CD4-positive, alpha-beta T cell treated with Interleukin-6 at 100 ng/mL for 8 hours (primary cell): ENCODE results near the gene PTOV1.
"Not testable (repeated sequence)": the region's sequence is repeated elsewhere in the genome, so short reads cannot be mapped to it uniquely, and the experiment has no call there.

ENCODE experiments used
- DNase-seq: peaks from one replicate; pipeline ENCODE4 v3.0.0-alpha.2; 2020; ENCODE audit warnings: mixed read lengths, low spot score

PTOV1 gene

GRCh38 chr19:49817964-49818648 lies 32.9 kb upstream of the PTOV1 start, which contains the start of gene MED25:
Gene MED25 (plus strand): TSS chr19:49818289. CDS start chr19:49818342, 53 bp downstream.
- peak; percentile 82 for DNase-seq

- no peak for DNase-seq
Measured at GRCh38 chr19:49818649-49819370, 32.1 kb upstream of the PTOV1 start.

GRCh38 chr19:49819452-49820115 lies 31.4 kb upstream of the PTOV1 start:
- DNase-seq: not testable (repeated sequence)

- DNase-seq: no peak
Measured at GRCh38 chr19:49820125-49820524, 30.8 kb upstream of the PTOV1 start.

- no peak for DNase-seq
Measured at GRCh38 chr19:49823472-49823871, 27.5 kb upstream of the PTOV1 start.

GRCh38 chr19:49824662-49825061 lies 26.3 kb upstream of the PTOV1 start:
- DNase-seq: no peak

- no peak for DNase-seq
Measured at GRCh38 chr19:49827034-49827433, 23.9 kb upstream of the PTOV1 start.

GRCh38 chr19:49829200-49829599 lies 21.8 kb upstream of the PTOV1 start:
- no peak for DNase-seq

- DNase-seq: no peak
Measured at GRCh38 chr19:49829721-49830120, 21.2 kb upstream of the PTOV1 start.

GRCh38 chr19:49830766-49831165 lies 20.2 kb upstream of the PTOV1 start:
- DNase-seq: no peak

GRCh38 chr19:49831592-49831991 lies 19.4 kb upstream of the PTOV1 start:
- no peak for DNase-seq

GRCh38 chr19:49832556-49832955 lies 18.4 kb upstream of the PTOV1 start:
- no peak for DNase-seq

GRCh38 chr19:49833599-49833998 lies 17.4 kb upstream of the PTOV1 start:
- DNase-seq: no peak

GRCh38 chr19:49835562-49835961 lies 15.4 kb upstream of the PTOV1 start:
- no peak for DNase-seq

- no peak for DNase-seq
Measured at GRCh38 chr19:49836176-49837008, 14.6 kb upstream of the PTOV1 start.

- no peak for DNase-seq
Measured at GRCh38 chr19:49837009-49837310, 14.0 kb upstream of the PTOV1 start.

GRCh38 chr19:49837425-49837824 lies 13.5 kb upstream of the PTOV1 start:
- DNase-seq: no peak

- no peak for DNase-seq
Measured at GRCh38 chr19:49838885-49839588, 11.9 kb upstream of the PTOV1 start.

- no peak for DNase-seq
Measured at GRCh38 chr19:49839713-49840112, 11.2 kb upstream of the PTOV1 start.

GRCh38 chr19:49840321-49840720 lies 10.6 kb upstream of the PTOV1 start:
- DNase-seq: no peak

- no peak for DNase-seq
Measured at GRCh38 chr19:49840736-49841249, 10.2 kb upstream of the PTOV1 start.
